Sigmoid colon (tissue), 7 donors: ENCODE measurements around the gene ACOD1. TPM values are rescaled to one million over a fixed set of nuclear protein-coding genes. Genes with fewer than 3 reads are reported as not detected.
A peak's percentile ranks its signal among the peaks of the same experiment; 100 is the strongest.
"Not testable (repeated sequence)": the region's sequence is repeated elsewhere in the genome, so short reads cannot be mapped to it uniquely, and the experiment has no call there.

Experiments
- DNase-seq: peaks from one replicate; pipeline ENCODE4 v3.0.0-alpha.2; 2019
- H3K27ac ChIP-seq, 4 donors: fragments of 200-600 bp; sonication (generic); one replicate each; pipeline ENCODE4 v1.5.1; 2016 to 2019; ENCODE audit warnings: mild to moderate bottlenecking in 1 of 4
- H3K27me3 ChIP-seq, 3 donors: fragments of 200-600 bp; sonication (generic); one replicate each; pipeline ENCODE4 v1.5.1; 2019; ENCODE audit warnings: mild to moderate bottlenecking in 1 of 3
- H3K36me3 ChIP-seq, 4 donors: fragments of 200-600 bp; sonication (generic); one replicate each; pipeline ENCODE4 v1.5.1; 2016 to 2019
- H3K4me1 ChIP-seq, 4 donors: fragments of 200-600 bp; sonication (generic); one replicate each; pipeline ENCODE4 v1.5.1; 2017 to 2019
- H3K4me3 ChIP-seq, 4 donors: fragments of 200-600 bp; sonication (generic); one replicate each; pipeline ENCODE4 v1.5.1; 2017 to 2019; ENCODE audit warnings: mild to moderate bottlenecking in 2 of 4, moderate library complexity in 1 of 4
- H3K9me3 ChIP-seq, 4 donors: fragments of 200-600 bp in 3 of 4; sonication (generic) in 3 of 4; one replicate each; pipeline versions ENCODE4 v1.5.1 to v1.6.1; 2013 to 2019
- CTCF ChIP-seq, 4 experiments: fragments of 450-650 bp in 3 of 4; fragments of 200-600 bp in 1 of 4; IDR thresholded peaks; one replicate each; pipeline ENCODE4 v1.5.1; 2016 to 2019; ENCODE audit warnings: antibody characterized with exemption in 4 of 4, mild to moderate bottlenecking in 3 of 4, moderate library complexity in 2 of 4
- EP300 ChIP-seq, 4 donors: sonication (generic); formaldehyde crosslinking; IDR thresholded peaks; one replicate each; pipeline ENCODE4 v1.6.1; 2017; ENCODE audit warnings: antibody characterized with exemption in 4 of 4
- POLR2A ChIP-seq, 2 donors: fragments of 450-650 bp; IDR thresholded peaks; one replicate each; pipeline ENCODE4 v1.6.1; 2016; ENCODE audit warnings: antibody characterized with exemption in 2 of 2, mild to moderate bottlenecking in 2 of 2, moderate library complexity in 2 of 2
- POLR2AphosphoS5 ChIP-seq, 4 donors: sonication (generic); formaldehyde crosslinking; IDR thresholded peaks; one replicate each; pipeline ENCODE4 v1.6.1; 2017; ENCODE audit warnings: antibody characterized with exemption in 4 of 4
- WGBS, 2 donors: extraction: QIAGEN DNeasy Blood & Tissue Kit; methylation state at CpG; one replicate each; pipeline ENCODE4 v1.1.7; 2013; 5-methylcytosine and 5-hydroxymethylcytosine counted together
- intact Hi-C: fragments of 100-400 bp; cut with DNase I; formaldehyde crosslinking; loops from one replicate; pipeline ENCODE4 v1.15.1; 2023
- polyA plus RNA-seq, 3 donors: library from polyadenylated mRNA; stranded (reverse); fragments of 200-250 nt; gene quantifications; one replicate each; pipeline ENCODE4 v1.2.3, GENCODE V29; 2013
- total RNA-seq, 4 donors: library from RNA; depleted of rRNA; stranded (reverse); fragments of >200 nt; gene quantifications; one replicate each; pipeline ENCODE4 v1.1.0, GENCODE V29; 2016
- donor health status: healthy with polysubstance abuse.
- donor health status: Bipolar disorder and iron deficiency.
- donor health status: healthy.

ACOD1 gene
- total and polyA plus RNA-seq, 7 donors: 0.10 TPM; not detected in 6

- 65 to 81% methylated on average over 4 of the region's 4 CpGs for WGBS, 2 donors
- intact Hi-C loops: no loop called here
- H3K9me3 ChIP-seq: peaks cover 0 to 6% (median 2%) of the 10 kb centered on the region in 4 donors
- no peaks in the 10 kb centered on the region for H3K27me3 ChIP-seq
- no peaks in the 10 kb centered on the region for H3K4me1 ChIP-seq
- no peak for DNase-seq
- TF ChIP-seq POLR2AphosphoS5 (IDR thresholded peaks at IDR 0.05) (no peak), POLR2A (IDR thresholded peaks at IDR 0.05) (no peak), EP300 (IDR thresholded peaks at IDR 0.05) (no peak), CTCF (IDR thresholded peaks at IDR 0.05) (no peak)
- no peak overlapping the region for H3K4me3 ChIP-seq
- H3K36me3 ChIP-seq: no peaks in the 10 kb centered on the region
- no peak overlapping the region for H3K27ac ChIP-seq
These were observed 6.9 kb downstream of the ACOD1 start for GRCh38 chr13:76955193-76955592.

GRCh38 chr13:76955661-76956060 lies 7.3 kb downstream of the ACOD1 start:
- 87 to 93% methylated on average over 5 of the region's 5 CpGs for WGBS, 2 donors
- Histone ChIP-seq H3K4me3 (no peak overlapping the region), H3K36me3 (no peaks in the 10 kb centered on the region), H3K4me1 (no peaks in the 10 kb centered on the region), H3K27me3 (no peaks in the 10 kb centered on the region), H3K9me3 (peaks cover 0 to 6% (median 2%) of the 10 kb centered on the region in 4 donors), H3K27ac (no peak overlapping the region)
- intact Hi-C loops: no loop called here
- DNase-seq: no peak
- TF ChIP-seq POLR2AphosphoS5 (IDR thresholded peaks at IDR 0.05) (no peak), POLR2A (IDR thresholded peaks at IDR 0.05) (no peak), EP300 (IDR thresholded peaks at IDR 0.05) (no peak), CTCF (IDR thresholded peaks at IDR 0.05) (no peak)

- 75 to 81% methylated on average over 4 of the region's 4 CpGs for WGBS, 2 donors
- Histone ChIP-seq H3K9me3 (peaks cover 0 to 7% (median 5%) of the 10 kb centered on the region in 4 donors), H3K4me1 (no peaks in the 10 kb centered on the region), H3K27ac (no peak overlapping the region), H3K36me3 (no peaks in the 10 kb centered on the region), H3K27me3 (no peaks in the 10 kb centered on the region), H3K4me3 (no peak overlapping the region)
- intact Hi-C loops: no loop called here
- no peak for TF ChIP-seq EP300 (IDR thresholded peaks at IDR 0.05)
- no peak for TF ChIP-seq CTCF (IDR thresholded peaks at IDR 0.05)
- TF ChIP-seq POLR2AphosphoS5 (IDR thresholded peaks at IDR 0.05): no peak
- no peak for TF ChIP-seq POLR2A (IDR thresholded peaks at IDR 0.05)
- no peak for DNase-seq
These were observed 10.6 kb downstream of the ACOD1 start for GRCh38 chr13:76958841-76959432.

GRCh38 chr13:76959734-76960133 lies 11.4 kb downstream of the ACOD1 start:
- not testable (repeated sequence) for DNase-seq, H3K27me3 ChIP-seq

GRCh38 chr13:76965759-76966421 lies 17.6 kb downstream of the ACOD1 start:
- no peaks in the 10 kb centered on the region for H3K27me3 ChIP-seq
- 70 to 73% methylated on average over 6 of the region's 6 CpGs for WGBS, 2 donors
- peaks cover 0 to 11% (median 7%) of the 10 kb centered on the region in 4 donors for H3K4me1 ChIP-seq
- TF ChIP-seq CTCF (IDR thresholded peaks at IDR 0.05): no peak
- no peak for TF ChIP-seq EP300 (IDR thresholded peaks at IDR 0.05)
- no peak for TF ChIP-seq POLR2A (IDR thresholded peaks at IDR 0.05)
- H3K27ac ChIP-seq: no peak overlapping the region
- no peaks in the 10 kb centered on the region for H3K36me3 ChIP-seq
- intact Hi-C loops: no loop called here
- H3K4me3 ChIP-seq: no peak overlapping the region
- DNase-seq: peak; percentile 75
- H3K9me3 ChIP-seq: peaks cover 0 to 4% (median 0%) of the 10 kb centered on the region in 4 donors

More at GRCh38 chr13:76959734-76960133, 11.4 kb downstream of the ACOD1 start:
- intact Hi-C loops, H3K4me1 ChIP-seq, H3K9me3 ChIP-seq, H3K36me3 ChIP-seq, H3K27ac ChIP-seq, H3K4me3 ChIP-seq: not testable (repeated sequence)
